DMS53 treated with DMSO at 0.1 percent for 48 hours (cell line): Measurements from ENCODE around the gene CDKN2AIP.

Experiments
- DNase-seq: peaks from one replicate; lab custom pipeline; 2025; ENCODE audit not compliant: unreplicated experiment; lab: John Stamatoyannopoulos, UW

Gene CDKN2AIP

GRCh38 chr4:183492791-183493222, 48.4 kb downstream of the CDKN2AIP start:
- no peak for DNase-seq

DNA sequence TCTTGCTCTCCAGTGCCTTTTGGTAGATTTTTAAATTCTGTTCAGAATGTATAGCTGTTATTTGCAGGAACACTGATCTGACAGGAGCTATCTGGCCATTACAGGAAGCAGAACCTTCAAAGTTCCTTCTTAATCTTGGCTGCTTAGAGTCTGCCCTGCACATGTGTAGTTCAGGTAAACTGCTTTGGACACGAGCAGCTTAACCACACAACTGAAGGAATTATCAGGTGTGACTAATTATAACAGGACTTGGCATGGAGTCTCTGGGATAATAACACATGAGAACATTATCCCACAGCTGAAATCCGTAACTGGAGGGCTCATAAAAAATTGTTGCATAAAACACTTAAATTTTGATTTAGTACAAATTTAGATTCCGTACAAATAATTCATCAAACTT, 48.8 kb downstream of the CDKN2AIP start:
- DNase-seq: no peak

- no peak for DNase-seq
These were observed 50.7 kb downstream of the CDKN2AIP start for GRCh38 chr4:183495184-183495583.
